A673 (cell line): ENCODE results near the gene KCNJ15.

ENCODE experiments used
- CTCF ChIP-seq: fragments of 300-800, 200-600 bp; sonication (generic); conservative IDR thresholded peaks from 2 replicates; pipeline ENCODE4 v1.5.1; 2017; ENCODE audit warnings: low read depth, mild to moderate bottlenecking, antibody characterized with exemption, low read length, moderate library complexity, mixed read lengths
- EZH2 ChIP-seq: fragments of 200-600 bp; sonication (generic); IDR thresholded peaks from 2 replicates; pipeline ENCODE4 v1.6.1; 2017; ENCODE audit warnings: borderline replicate concordance, low read depth, mild to moderate bottlenecking, mixed read lengths, antibody characterized with exemption, low read length; ENCODE audit not compliant: poor library complexity, severe bottlenecking

GRCh38 chr21:38246511-38246910 lies 10.3 kb upstream of the KCNJ15 start:
- no peak for TF ChIP-seq CTCF
- no peak for TF ChIP-seq EZH2
